ENCODE results near the gene URI1.
A peak's percentile ranks its signal among the peaks of the same experiment; 100 is the strongest.

URI1 gene

GRCh38 chr19:29926031-29926430 is 16.0 kb upstream of the URI1 start:
- ChIA-PET POLR2A (no interaction called here), CTCF (interaction anchor here (2.3 kb wide), 1 partner anchor 68 kb away, joined by 5 read pairs; no protein-coding TSS in a partner anchor)
- no peak for DNase-seq (ENCODE audit: extremely low spot score)
- TF ChIP-seq, protein P1, sequence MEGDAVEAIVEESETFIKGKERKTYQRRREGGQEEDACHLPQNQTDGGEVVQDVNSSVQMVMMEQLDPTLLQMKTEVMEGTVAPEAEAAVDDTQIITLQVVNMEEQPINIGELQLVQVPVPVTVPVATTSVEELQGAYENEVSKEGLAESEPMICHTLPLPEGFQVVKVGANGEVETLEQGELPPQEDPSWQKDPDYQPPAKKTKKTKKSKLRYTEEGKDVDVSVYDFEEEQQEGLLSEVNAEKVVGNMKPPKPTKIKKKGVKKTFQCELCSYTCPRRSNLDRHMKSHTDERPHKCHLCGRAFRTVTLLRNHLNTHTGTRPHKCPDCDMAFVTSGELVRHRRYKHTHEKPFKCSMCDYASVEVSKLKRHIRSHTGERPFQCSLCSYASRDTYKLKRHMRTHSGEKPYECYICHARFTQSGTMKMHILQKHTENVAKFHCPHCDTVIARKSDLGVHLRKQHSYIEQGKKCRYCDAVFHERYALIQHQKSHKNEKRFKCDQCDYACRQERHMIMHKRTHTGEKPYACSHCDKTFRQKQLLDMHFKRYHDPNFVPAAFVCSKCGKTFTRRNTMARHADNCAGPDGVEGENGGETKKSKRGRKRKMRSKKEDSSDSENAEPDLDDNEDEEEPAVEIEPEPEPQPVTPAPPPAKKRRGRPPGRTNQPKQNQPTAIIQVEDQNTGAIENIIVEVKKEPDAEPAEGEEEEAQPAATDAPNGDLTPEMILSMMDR (IDR thresholded peaks at IDR 0.05; ENCODE audit: control extremely low read depth, extremely low read depth, low read depth, missing control alignments): no peak

DNA sequence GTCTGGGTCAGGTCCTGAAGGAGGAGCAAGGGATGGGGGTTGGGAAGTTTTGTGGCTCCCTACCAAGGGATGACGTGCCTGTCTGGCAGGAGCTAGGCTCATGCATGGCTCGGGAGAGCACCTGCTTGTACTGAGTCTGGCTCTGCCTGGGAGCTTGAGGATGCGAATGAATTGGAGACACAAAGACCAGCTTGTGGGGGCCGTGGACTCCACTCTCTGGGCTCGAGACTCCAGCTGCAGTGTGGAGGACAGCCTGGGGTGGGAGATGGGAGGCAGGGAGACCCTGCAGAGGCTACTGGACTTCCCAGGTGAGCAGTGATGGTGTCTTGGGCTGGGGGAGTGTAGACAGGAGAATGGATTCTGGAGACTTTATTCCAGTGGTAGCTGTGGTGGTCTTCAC is 15.2 kb upstream of the URI1 start:
- no peak for DNase-seq (ENCODE audit: extremely low spot score)
- ChIA-PET CTCF (interaction anchor here (1.0 to 2.3 kb wide), 5 partner anchors 10 to 210 kb away, joined by 3 to 5 read pairs (median 3); no protein-coding TSS in a partner anchor), POLR2A (interaction anchor here (0.5 kb wide), 1 partner anchor 15 kb away, joined by 3 read pairs; no protein-coding TSS in a partner anchor)
- TF ChIP-seq, protein P1 (IDR thresholded peaks at IDR 0.05; ENCODE audit: control extremely low read depth, extremely low read depth, low read depth, missing control alignments): no peak

GRCh38 chr19:29927944-29928625 is 14.0 kb upstream of the URI1 start:
- peak; percentile 65 for DNase-seq (ENCODE audit: extremely low spot score)
- TF ChIP-seq, protein P1 (IDR thresholded peaks at IDR 0.05; ENCODE audit: control extremely low read depth, extremely low read depth, low read depth, missing control alignments): no peak
- CTCF ChIA-PET: interaction anchor here (1.0 to 2.3 kb wide), 5 partner anchors 9 to 70 kb away, joined by 3 to 5 read pairs (median 3); partner anchors contain the start of gene URI1
- POLR2A ChIA-PET: no interaction called here

- CTCF ChIA-PET: interaction anchor here (0.9 to 1.3 kb wide), 2 partner anchors 13 to 45 kb away, joined by 3 to 4 read pairs; partner anchors contain the start of gene URI1
- TF ChIP-seq, protein P1 (IDR thresholded peaks at IDR 0.05; ENCODE audit: control extremely low read depth, extremely low read depth, low read depth, missing control alignments): no peak
- POLR2A ChIA-PET: no interaction called here
- DNase-seq (ENCODE audit: extremely low spot score): peak; percentile 52
These were observed 13.2 kb upstream of the URI1 start for GRCh38 chr19:29928831-29929230.

DNA sequence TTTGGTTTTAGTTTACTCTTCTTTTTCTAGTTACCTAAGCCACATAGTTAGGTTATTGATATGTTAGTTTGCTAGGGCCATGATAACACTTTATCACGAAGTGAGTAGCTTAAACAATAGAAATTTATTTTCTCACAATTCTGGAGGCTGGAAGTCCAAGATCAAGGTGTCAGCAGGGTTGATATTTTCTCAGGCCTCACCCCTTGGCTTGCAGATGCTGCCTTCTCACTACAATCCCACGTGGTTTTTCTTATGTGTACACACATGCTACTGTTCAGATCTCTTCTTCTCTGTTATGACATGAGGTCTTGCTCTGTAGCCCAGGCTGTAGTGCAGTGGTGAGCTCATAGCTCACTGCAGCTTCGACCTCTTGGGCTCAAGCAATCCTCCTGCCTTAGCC is 7.8 kb upstream of the URI1 start:
- POLR2A ChIA-PET: no interaction called here
- CTCF ChIA-PET: interaction anchor here (1.3 kb wide), 1 partner anchor 10 kb away, joined by 3 read pairs; no protein-coding TSS in a partner anchor
- no peak for DNase-seq (ENCODE audit: extremely low spot score)
- TF ChIP-seq, protein P1 (IDR thresholded peaks at IDR 0.05; ENCODE audit: control extremely low read depth, extremely low read depth, low read depth, missing control alignments): no peak

- ChIA-PET POLR2A (no interaction called here), CTCF (interaction anchor here (1.3 kb wide), 1 partner anchor 10 kb away, joined by 3 read pairs; no protein-coding TSS in a partner anchor)
- TF ChIP-seq, protein P1 (IDR thresholded peaks at IDR 0.05; ENCODE audit: control extremely low read depth, extremely low read depth, low read depth, missing control alignments): no peak
- no peak for DNase-seq (ENCODE audit: extremely low spot score)
These were observed 7.3 kb upstream of the URI1 start for GRCh38 chr19:29934781-29935180.

Measured in GM10248 (cell line).